GM19023 (cell line): ENCODE measurements around the gene HSPA5.
A peak's percentile ranks its signal among the peaks of the same experiment; 100 is the strongest.
"Not testable (repeated sequence)": the region's sequence is repeated elsewhere in the genome, so short reads cannot be mapped to it uniquely, and the experiment has no call there.

Source experiments
- ATAC-seq: cut with Tn5 transposase; IDR thresholded peaks from one replicate; pipeline ENCODE4 v1.9.1; 2021; ENCODE audit warnings: mild to moderate bottlenecking, moderate library complexity; ENCODE audit not compliant: unreplicated experiment

Gene HSPA5

DNA sequence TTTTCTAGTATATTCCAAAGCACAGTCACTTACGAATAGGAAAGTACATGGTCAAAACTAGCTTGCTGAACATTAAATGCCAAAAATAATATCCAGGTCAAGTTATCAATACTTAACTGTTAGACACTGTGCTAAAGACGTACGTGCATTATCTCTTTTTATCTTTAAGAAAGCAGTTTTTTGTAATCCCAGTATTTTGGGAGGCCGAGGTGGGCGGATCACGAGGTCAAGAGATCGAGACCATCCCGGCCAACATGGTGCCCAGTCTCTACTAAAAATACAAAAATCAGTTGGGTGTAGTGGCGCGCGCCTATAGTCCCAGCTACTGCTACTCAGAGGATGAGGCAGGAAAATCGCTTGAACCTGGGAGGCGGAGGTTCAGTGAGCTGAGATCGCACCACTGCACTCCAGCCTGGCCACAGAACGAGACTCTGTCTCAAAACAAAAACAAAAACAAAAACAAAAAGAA is 2.7 kb upstream of the HSPA5 start:
- no peak for ATAC-seq

GRCh38 chr9:125241863-125242739 is 958 bp upstream of the HSPA5 start:
- ATAC-seq, result peak; percentile 12

DNA sequence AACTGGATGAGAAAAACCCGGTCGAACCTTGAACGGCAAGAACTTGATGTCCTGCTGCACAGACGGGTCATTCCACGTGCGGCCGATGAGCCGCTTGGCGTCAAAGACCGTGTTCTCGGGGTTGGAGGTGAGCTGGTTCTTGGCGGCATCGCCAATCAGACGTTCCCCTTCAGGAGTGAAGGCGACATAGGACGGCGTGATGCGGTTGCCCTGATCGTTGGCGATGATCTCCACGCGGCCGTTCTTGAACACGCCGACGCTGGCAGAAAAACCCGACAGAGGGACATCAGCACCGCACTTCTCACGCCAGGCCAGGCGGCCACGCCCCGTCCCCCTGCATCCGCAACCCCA is 519 bp downstream of the HSPA5 start:
- peak; percentile 6 for ATAC-seq

GRCh38 chr9:125239631-125240597 is 1.2 kb downstream of the HSPA5 start:
- ATAC-seq, result no peak

GRCh38 chr9:125238915-125239446 is 2.2 kb downstream of the HSPA5 start:
- ATAC-seq, result no peak

DNA sequence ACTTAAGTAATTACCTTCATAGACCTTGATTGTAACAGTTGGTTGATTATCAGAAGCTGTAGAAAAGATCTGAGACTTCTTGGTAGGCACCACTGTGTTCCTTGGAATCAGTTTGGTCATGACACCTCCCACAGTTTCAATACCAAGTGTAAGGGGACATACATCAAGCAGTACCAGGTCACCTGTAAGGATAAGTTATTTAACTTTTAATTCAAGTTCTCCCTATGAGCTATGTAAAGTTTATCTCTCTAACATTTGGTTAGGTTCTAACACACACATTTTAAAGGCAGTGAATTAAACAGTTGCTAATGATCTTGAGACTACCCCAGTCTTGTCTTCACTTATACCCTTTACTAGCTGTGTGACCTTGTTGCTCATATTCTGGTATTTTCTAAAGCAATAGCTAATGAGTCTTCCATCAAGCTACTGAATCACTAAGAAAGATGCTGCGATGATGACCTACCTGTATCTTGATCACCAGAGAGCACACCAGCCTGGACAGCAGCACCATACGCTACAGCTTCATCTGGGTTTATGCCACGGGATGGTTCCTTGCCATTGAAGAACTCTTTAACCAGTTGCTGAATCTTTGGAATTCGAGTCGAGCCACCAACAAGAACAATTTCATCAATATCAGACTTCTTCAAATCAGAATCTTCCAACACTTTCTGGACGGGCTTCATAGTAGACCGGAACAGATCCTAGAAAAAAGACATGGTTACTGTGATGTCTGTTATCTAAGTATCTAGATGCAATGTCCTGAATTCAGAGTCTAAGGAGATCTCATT is 2.8 kb downstream of the HSPA5 start:
- ATAC-seq, result no peak

DNA sequence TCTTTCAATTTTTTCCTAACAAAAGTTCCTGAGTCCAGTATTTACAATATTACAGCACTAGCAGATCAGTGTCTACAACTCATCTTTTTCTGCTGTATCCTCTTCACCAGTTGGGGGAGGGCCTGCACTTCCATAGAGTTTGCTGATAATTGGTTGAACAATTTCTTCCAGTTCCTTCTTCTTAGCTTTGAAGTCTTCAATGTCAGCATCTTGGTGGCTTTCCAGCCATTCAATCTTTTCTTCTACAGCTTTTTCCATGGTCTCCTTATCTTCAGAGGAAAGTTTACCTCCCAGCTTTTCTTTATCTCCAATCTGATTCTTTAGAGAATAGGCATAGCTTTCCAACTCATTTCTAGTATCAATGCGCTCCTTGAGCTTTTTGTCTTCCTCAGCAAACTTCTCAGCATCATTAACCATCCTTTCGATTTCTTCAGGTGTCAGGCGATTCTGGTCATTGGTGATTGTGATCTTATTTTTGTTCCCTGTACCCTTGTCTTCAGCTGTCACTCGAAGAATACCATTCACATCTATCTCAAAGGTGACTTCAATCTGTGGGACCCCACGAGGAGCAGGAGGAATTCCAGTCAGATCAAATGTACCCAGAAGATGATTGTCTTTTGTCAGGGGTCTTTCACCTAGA is 4.5 kb downstream of the HSPA5 start:
- not testable (repeated sequence) for ATAC-seq

DNA sequence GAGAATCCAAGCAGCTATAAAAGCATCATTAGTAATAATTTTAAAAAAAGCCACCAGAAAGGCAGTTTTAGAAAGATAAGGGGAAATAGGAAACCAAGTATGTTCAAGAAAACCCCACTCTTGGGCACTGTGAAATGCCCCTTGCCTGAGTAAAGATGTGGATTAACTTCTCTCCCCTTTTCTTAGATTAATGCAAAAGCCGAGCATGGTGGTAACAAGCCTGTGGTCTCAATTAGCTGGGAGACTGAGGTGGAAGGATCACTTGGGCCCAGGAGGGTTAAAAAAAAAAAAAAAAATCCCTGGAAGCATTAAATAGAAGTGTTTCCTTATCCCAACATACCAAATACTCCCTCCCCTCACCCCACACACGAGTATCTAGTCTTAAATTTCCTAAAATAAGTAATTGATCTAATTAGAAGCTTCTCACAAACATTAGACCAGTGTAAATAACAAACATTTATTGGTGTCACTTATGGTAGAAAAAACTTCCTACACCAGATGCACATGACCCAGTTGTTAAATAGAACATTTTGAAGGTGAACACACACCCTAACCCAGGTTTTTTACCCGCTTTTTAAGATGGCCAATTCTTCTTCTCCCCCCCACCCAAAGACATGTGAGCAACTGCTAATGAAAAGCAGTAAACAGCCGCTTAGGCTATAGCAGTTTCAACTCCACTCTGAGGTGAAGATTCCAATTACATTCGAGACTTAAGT is 5.2 kb downstream of the HSPA5 start:
- ATAC-seq, result no peak

GRCh38 chr9:125234099-125234498 is 7.0 kb downstream of the HSPA5 start:
- not testable (repeated sequence) for ATAC-seq

DNA sequence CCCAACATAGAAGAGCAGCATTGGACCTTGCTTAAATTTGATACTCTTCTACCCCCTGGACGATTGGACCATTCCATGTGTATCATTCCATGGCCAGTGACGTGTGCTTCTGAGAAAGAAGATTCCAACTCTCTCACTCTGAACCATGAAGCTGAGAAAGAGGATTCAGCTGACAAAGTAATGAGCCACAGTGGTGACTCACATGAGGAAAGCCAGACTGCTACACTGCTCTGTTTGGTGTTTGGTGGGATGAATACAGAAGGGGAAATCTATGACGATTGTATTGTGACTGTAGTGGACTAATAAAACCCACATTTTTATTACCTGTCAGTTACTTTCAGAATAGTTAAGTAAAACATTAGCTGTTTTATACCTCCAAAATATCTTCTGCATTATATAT is 7.5 kb downstream of the HSPA5 start:
- no peak for ATAC-seq

DNA sequence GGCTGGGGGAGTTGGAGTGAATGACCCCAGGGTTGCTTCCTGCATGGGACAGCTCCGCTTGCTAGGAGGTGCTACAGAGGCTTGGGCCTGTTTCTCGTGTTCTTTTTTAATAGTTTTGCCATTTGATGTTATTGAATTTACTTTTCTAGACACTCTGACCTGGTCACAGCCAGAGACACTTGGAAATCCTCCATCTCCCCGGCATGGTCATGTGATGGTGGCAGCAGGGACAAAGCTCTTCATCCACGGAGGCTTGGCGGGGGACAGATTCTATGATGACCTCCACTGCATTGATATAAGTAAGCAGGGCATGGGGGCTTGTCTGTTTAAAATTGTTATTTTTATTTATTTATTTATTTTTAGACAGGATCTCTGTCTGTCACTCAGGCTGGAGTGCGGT is 13.4 kb downstream of the HSPA5 start:
- ATAC-seq, result no peak

DNA sequence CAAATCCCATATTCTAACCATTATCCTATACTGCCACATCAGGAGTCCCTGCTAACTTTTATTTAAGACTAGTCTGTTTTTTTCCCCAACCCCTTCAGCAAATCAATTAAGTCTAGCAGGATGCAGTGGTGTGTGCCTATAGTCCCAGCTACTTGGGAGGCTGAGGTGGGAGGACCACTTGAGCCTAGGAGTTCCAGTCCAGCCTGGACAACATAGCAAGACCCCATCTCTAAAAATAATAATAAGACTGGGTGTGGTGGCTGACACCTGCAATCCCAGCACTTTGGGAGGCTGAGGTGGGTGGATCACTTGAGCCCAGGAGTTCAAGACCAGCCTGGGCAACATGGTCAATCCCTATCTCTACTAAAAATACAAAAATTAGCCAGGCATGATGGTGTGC is 16.3 kb downstream of the HSPA5 start:
- not testable (repeated sequence) for ATAC-seq

GRCh38 chr9:125218621-125219020 is 22.5 kb downstream of the HSPA5 start:
- no peak for ATAC-seq

DNA sequence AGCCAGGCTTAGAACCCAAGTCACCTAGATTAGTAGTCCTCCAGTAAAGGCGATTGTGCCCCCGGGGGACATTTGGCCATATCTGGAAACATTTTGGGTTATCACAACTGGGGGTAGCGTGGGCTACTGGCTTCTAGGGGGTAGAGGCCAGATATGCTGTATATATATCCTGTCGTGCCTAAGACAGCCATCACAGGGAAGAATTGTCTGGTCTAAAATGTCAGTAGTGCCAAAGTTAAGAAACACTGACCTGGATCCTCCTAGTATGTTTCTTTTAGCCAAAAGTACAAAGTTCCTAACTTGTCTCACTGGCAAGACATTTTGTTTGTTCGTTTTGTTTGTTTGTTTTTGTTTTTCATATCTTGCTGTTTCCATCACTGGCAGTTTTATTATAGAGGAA is 27.0 kb downstream of the HSPA5 start:
- ATAC-seq, result no peak

GRCh38 chr9:125204477-125204876 is 36.7 kb downstream of the HSPA5 start:
- ATAC-seq, result no peak

DNA sequence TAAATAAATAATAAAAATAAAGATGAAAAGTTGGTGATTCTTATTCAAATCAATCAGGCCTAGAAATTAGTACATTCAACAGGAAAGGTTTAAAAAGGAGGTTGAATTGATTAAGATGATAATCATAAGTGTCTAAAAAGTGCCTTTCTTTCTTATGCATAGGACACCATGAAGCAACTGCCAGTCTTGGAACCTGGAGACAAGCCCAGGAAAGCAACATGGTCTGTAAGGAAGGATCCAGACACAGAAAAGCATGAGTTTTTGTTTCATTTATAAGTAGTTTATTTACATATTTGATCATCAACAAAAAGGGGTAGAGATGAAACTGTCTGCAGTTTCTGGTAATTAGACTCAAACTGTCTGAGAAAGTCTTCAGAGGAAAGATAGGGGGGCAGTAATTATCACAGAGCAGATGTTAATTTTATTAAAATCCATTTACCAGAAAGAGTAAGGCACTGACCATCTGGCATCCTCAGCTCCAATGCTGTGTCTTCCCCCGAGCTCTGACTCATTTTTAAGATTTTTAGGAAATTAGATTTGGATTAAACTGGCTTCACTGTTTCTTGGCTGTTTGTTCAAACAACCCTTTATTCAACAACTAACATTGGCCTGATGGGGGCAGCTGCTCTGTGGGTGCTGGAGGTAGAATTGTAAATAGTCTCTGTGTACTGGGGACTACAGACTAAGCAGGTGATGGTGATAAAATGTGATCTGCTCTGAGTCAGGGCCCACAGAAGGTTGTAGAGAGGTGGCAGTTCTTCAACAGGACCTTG is 38.1 kb downstream of the HSPA5 start:
- ATAC-seq, result no peak

DNA sequence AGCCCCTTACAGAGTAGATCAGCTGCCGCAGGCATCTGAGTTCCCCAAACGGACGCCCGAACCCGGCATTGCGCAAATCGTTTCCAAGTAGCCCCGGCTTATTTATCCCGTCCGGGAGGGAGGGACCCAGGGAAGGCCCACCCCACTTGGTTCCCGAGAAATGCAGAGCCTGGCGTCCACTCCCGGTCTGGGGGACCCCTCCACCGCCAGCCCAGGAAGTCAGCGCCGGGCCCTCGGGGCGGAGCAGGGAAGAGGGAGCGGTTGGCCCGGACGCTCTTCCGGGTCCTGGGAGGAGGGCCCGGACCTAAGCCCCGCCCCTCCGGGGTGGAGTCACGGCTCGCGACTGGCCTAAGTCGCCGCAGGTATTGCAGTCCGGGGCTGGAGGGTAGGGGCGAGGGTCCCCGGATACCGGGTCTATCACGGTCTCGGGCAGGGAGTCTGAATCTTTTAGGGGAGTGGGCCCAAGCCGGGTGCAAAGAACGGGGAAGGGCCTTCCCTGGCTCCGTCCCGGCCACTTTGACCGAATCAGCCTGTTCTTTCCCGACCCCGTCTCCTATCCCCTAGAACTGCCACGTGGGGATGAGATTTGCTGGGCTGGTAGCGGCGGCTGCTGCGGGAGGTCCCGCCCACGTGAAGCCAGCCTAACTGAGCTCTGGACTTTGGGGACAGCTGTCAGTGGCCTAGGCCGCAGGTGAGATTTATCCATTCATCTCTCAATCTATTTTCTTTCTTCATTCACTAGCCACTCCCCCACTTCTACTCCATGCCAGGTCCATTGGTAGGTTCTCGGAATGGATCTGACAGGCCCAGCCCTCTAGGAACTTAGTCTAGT is 40.7 kb downstream of the HSPA5 start, which contains the start of gene RABEPK:
RABEPK (plus strand) TSS at position 327 of the 832 bp plus-strand sequence. CDS start 2,472 bp downstream, outside the sequence.
- peak; percentile 95 for ATAC-seq

DNA sequence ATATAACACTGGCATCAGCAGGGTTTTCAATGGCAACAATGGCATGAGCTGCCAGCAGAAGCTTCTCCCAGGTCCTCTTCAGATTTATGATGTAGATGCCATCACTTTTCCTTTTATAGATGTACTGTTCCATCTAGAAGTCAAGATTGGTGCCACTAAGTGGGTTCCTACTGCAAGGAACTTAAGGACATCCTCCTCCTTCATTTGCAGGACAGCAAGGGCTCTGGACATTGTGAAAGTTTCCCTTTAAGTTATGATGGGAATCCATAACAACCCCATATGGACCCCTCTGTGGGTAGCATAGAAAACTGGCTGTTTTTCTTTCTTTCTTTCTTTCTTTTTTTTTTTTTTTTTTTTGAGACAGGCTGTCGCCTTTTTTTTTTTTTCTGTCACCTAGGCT is 45.6 kb downstream of the HSPA5 start:
- not testable (repeated sequence) for ATAC-seq
